HepG2 (cell line): ENCODE data around the gene GOLGA6L9.
"Not testable (repeated sequence)": the region's sequence is repeated elsewhere in the genome, so short reads cannot be mapped to it uniquely, and the experiment has no call there.

Source experiments
- CEBPB ChIP-seq: IDR thresholded peaks from 2 replicates; pipeline ENCODE4 v1.6.1; 2011; ENCODE audit warnings: low read depth, low read length, improper control_type of control experiment, borderline replicate concordance
- CHCHD3 ChIP-seq: sonication (generic); formaldehyde crosslinking; IDR thresholded peaks from 2 replicates; pipeline ENCODE4 v1.8.0; 2022; ENCODE audit warnings: mild to moderate bottlenecking, missing genetic modification reagents, moderate library complexity
- ZBTB20 ChIP-seq: sonication (generic); formaldehyde crosslinking; IDR thresholded peaks from 2 replicates; pipeline ENCODE4 v1.8.1; 2023; ENCODE audit warnings: missing genetic modification reagents, low read depth, mild to moderate bottlenecking, borderline replicate concordance
- ZNF253 ChIP-seq: sonication (generic); formaldehyde crosslinking; IDR thresholded peaks from 2 replicates; pipeline ENCODE4 v1.8.0; 2022; ENCODE audit warnings: mild to moderate bottlenecking, missing genetic modification reagents, borderline replicate concordance
- ZNF703 ChIP-seq: sonication (generic); formaldehyde crosslinking; IDR thresholded peaks from 2 replicates; pipeline ENCODE4 v1.5.1; 2020; ENCODE audit warnings: missing genetic modification reagents, mild to moderate bottlenecking, moderate library complexity, borderline replicate concordance
- ZNF772 ChIP-seq: sonication (generic); formaldehyde crosslinking; IDR thresholded peaks from 2 replicates; pipeline ENCODE4 v1.5.0; 2020; ENCODE audit warnings: mild to moderate bottlenecking, missing genetic modification reagents
- ZSCAN31 ChIP-seq: sonication (generic); formaldehyde crosslinking; IDR thresholded peaks from 2 replicates; pipeline ENCODE4 v1.5.0; 2020; ENCODE audit warnings: low read depth, mild to moderate bottlenecking, missing genetic modification reagents
- TF ChIP-seq, protein P1 (sequence below): sonication (generic); formaldehyde crosslinking; conservative IDR thresholded peaks from 2 replicates; pipeline ENCODE4 v1.8.1; 2023; ENCODE audit warnings: missing genetic modification reagents

GRCh38 chr15:82411595-82411994 lies 18.0 kb upstream of the GOLGA6L9 start:
- TF ChIP-seq ZBTB20 (CRISPR knock-in tag); CEBPB; ZSCAN31 (CRISPR knock-in tag); ZNF703 (CRISPR knock-in tag); ZNF772; ZNF253; CHCHD3 (CRISPR knock-in tag): not testable (repeated sequence)
- TF ChIP-seq, protein P1, sequence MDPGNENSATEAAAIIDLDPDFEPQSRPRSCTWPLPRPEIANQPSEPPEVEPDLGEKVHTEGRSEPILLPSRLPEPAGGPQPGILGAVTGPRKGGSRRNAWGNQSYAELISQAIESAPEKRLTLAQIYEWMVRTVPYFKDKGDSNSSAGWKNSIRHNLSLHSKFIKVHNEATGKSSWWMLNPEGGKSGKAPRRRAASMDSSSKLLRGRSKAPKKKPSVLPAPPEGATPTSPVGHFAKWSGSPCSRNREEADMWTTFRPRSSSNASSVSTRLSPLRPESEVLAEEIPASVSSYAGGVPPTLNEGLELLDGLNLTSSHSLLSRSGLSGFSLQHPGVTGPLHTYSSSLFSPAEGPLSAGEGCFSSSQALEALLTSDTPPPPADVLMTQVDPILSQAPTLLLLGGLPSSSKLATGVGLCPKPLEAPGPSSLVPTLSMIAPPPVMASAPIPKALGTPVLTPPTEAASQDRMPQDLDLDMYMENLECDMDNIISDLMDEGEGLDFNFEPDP (CRISPR knock-in tag) = not testable (repeated sequence)
